HG03575 (cell line): Measurements from ENCODE around the gene POU3F1.

Experiments used
- ATAC-seq: cut with Tn5 transposase; IDR thresholded peaks from one replicate; pipeline ENCODE4 v1.9.1; 2021; ENCODE audit not compliant: unreplicated experiment, insufficient number of reproducible peaks, low FRiP score; ENCODE audit errors: extremely low read depth

The POU3F1 gene

DNA sequence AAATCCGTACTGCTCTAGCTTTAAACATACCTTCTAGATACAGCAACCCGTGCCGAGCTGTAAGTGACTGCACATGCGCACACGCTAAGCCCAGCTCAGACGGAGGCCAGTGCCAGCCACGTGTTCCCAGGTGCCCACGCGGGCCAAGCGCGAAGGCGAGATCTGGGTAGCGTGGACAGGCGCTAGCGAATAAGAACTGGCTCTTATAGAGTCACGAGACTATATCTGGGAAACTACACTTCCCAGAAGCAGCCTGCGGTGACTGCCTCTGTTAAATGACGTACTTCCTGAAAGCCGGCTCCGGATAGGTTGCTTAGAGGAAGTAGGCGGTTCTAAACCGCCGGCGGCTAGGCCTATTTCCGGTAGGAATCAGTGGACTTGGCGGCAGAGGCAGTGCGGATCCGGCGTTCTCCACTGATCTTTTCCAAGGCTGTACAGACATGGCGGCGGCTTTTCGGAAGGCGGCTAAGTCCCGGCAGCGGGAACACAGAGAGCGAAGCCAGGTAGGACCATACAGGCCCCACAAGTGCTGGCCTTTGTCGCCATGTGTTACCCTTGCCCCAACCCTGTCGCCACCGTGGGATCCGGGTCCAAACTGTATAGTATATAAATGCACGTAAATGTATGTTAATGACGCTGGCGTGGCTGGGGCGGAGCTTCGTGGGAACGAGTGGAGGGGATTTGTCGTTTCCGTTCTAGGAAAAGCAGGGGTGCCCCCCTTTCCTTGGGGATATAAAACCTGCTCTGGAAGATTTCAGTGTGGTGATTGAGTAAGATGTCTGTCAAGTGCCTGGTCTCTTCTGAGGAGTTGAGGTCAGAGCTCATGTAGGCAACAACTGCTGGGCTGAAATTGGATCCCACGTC is 34.0 kb downstream of the POU3F1 start, which contains the start of gene UTP11:
Gene UTP11, plus strand, starts transcription at position 372 of the 864 bp plus-strand sequence. Its CDS starts 69 bp downstream, at position 441.
- peak; percentile 79 for ATAC-seq

- ATAC-seq = no peak
Observed at GRCh38 chr1:38009841-38010180, 36.8 kb downstream of the POU3F1 start.

DNA sequence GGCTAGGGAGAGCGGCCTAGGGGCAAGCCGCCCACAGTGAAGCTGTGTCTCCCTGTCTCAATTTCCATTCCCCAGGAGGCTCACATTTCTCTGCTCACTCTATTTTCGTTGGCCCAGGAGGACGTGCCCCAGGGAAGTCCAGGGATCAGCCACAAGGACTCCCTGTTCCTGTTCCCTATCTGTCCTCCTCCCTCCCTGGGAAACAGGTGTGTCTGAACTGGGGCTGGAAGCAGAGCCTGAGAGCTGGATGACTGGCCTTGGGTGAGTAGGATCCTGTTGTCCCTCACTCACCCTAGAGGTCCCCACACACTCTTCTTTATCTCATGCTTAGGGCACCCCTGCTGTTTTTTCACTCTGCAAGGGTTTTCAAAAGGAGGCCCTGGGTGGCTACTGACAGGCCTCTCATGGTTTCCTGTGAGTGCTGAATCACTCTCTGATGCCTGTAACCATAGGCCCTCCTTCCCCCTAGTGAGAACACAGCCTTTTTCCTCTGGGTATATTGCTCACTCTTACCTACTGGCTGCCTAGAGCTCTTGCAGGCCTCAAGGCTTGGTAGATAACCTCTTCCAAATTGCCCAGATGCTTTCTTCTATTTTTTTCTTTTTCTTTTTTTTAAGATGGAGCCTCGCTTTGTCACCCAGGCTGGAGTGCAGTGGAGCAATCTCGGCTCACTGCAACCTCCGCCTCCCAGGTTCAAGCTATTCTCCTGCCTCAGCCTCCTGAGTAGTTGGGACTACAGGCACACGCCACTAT is 37.3 kb downstream of the POU3F1 start:
- ATAC-seq = no peak

DNA sequence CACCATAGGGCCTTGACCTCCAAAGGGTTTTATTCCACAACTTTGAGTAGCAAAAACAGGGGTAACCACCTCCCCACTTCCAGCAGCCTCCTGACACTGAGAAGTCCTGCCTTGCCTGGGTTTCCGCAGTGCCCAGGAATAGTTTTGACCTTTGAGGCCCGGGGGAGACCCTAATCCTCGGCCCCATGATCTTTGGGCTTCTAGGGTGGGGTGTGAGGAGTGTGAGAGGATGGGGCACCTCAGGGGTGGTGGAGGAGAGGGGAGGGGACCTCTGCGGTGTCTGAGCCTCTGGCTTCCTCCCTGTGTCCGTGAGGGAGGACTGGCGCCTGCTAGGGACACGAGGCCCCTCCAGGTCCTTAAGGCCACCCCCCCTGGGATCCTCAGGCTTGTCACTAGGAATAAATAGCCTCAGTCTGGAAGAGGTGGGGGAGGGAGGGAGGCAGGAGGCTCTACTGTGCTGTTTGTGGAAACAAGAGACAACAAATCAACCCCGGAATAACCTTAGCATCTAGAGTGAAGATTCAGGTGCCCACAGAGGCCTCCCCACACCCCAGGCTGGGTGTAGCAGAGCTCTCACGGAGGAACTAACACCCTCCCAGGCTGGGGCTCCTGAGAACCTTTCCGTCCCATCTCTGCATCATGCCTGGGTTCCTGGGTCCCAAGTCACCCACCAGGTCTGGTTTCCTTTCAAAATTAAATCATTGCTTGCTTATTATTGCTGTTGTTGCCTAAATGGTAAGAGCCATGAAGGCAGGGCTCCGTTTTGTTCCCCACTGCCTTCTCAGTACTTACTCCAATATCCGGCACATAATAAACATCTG is 40.4 kb downstream of the POU3F1 start:
- ATAC-seq = no peak

DNA sequence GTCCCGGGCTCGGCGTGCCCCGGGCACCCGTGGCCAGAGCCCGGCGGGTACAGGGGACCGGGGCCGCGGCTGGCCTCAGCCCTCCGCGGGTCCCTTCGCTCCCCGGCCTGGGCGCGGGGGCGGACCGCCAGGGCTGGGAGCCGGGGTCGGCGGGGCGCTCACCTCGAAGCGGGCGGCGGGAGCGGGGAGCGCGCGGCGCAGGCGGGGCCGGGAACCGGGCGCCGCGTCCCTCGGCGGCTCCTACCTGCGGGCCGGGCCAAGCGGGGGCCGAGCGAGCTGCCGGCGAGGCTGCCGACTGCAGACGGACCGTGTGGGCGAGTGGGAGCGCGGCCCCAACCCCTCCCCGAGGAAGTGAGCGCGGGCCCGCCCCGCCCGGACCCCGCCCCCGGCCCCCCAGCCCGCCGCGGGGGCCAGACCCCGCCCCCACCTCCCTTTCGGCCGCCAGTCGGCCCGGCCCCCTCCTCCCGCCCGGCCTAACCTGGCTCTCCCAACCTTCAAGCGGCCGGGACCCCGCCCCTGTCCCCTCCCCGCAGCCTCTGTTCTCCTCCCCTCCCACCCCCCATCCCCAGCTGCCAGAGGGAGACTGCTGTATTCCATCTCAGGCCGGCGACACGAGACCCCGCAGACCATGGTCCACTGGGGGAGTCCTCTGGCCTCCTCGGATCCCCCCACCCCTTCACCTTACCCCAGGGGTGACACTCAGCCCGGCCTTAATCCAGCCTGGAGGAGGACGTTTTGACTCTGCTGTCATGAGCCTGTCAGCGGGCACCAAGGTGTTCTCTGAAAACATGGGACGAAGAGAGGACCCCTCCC is 41.2 kb downstream of the POU3F1 start, which contains the start of gene FHL3:
Gene FHL3, minus strand, starts transcription at position 320 of the 813 bp plus-strand sequence. CDS start 6,102 bp downstream, outside the sequence.
- ATAC-seq = no peak

DNA sequence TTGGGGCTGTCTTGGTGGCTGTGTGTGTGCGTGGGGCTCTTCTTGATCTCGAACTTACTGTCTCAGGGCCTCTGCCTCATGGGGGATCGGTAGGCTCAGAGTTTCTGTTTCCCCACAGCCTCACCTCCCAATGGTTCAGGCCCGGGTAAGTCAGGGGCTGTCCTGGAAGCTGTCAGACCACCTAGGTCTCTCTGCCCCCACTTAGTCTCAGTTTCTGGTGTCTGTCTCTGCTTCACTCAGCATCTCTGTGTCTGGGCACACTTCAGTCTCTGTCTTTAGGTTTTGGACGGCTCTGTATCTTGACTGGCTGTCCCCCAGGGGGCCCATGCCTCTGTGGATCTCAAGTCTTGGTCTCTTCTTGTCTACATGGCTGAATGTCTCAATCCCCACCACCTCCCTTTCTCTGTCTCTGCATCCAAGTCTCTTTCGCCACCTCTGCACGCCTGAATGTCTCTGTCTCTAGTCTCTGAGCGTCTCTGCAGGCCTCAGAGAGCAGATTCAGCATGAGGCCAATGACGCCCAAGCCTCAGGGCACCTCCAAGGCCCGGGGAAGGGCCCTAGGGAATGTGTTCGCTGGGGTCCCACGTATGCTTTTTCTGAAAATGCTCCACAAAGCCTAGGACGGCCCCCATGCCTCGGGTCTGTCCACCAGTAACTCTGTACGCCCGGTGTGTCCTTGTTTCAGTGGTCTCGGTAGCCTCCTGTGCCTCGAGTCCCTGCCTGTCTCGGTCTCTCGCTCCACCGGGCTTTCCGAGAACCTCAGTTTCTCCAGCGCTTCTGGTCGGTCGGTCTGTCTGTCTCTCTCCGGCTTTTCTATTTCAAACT is 42.1 kb downstream of the POU3F1 start:
- ATAC-seq = no peak

GRCh38 chr1:38003261-38004250 is 43.0 kb downstream of the POU3F1 start:
- no peak for ATAC-seq

- no peak for ATAC-seq
Observed at GRCh38 chr1:38000529-38001455, 45.8 kb downstream of the POU3F1 start.

- no peak for ATAC-seq
Observed at GRCh38 chr1:38000233-38000528, 46.4 kb downstream of the POU3F1 start.

DNA sequence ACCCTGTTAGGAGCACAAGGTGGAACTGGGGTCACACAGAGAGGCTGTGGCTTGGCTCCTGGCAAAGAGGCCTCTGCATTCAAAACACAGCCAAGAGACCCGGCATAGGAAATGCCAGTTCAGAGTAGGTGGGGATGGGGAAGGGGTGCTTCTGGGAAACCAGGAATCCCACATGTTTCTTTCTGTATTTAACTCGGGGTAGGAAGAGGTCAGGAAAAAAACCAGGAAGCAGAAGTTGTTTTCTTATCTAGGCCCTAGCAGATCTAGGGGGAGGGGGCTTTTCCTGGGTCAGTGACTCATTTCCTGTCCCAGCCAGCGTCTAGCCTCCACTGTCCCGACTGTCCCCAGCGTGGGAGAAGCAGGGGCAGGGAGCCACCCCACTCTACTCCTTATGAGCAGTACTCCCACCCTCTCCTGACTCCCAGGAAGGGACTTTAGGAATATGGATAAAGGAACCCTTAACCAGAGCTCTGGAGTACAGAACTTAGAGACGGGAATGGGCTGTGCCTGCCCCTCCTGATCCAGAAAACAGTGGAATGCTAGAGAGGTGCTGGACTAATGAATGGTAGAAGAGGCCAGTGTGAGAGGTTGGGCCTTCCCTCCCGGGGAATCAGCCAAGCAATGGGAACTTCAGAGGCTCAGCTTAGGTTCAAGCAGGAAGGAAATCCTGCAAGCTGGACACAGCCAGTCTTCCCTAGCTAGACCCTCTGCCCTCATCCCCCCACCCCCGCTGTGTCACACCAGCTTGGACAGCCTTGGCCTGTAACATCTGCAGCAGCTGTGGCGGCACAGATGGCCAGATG is 47.0 kb downstream of the POU3F1 start:
- ATAC-seq = no peak

GRCh38 chr1:37998913-37999429 is 47.6 kb downstream of the POU3F1 start:
- ATAC-seq = no peak

DNA sequence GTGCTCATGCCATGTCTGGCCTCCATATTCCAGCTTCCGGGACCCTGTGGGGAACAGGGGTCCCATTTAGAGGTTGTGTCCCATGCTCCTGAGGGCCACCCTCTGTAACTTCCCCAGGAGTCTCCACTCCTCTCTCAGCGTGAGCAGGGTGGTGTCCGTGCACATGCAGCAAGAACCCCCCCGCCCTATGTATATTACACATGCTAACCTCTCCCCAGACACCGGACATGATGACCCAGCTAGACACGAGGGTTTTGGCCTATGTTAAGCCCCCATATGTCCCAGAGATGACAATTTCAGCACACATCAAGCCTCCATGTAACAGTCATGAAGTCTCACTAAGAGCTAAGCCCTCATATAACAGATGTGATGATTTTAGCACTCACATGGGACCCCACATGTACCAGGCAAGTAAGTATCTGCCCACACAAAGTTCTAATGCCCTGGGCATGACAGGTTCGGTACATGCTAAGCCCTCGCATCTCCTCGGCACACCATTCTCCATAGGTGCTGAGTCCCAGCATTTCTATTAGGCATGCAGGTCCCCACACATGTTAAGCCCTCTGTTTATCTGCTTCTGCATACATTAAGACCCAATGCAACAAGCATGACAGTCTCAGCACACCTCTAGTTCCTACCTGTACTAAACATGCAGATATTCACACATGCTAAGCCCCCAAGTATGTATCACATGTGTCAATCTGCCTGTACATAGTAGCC is 48.3 kb downstream of the POU3F1 start:
- ATAC-seq = no peak

GRCh38 chr1:37997256-37998088 is 49.1 kb downstream of the POU3F1 start:
- no peak for ATAC-seq
